ENCODE data around the gene STX1A.

STX1A gene

DNA sequence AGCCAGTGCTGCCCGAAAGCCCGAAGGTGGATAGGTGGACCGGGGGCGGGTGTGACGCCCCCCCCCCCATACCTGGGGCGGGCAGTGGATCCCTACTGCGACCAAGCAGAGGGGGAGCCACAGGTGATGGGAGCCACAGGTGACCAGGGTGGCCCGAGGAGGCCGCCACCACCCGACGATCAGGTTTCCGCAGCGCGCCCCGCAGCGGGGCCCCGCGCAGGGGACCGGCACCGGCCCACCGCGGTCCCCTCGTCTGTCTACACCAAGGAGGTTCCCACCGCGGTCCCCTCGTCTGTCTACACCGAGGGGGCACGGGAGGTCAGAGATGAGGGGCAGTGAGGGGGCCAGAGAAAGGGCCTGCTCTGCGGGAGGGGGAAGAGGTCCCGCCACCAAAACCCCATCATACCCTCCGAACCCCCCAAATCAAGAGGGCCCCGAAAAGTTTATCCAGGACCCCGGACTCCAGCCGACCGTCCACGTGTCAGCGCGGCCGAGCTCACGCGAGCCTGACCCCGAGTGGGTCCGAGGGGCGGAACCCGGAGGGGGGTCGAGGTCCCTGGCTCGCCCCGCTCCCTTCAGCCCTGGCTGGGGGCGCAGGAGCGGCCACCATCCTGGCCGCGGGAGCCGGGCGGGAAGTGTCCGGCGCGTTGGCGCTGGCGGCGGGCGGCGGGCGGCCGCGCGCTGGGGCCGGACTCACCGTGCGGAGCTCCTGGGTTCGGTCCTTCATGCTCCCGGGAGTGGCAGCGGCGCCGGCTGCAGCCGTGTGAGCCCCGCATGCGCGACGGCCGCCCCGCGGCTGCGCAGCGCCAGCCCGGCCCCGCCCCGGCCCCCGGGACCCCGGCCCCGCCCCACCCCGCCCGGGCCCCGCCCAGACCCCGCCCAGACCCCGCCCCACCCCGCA is at the start of gene STX1A:
STX1A (minus strand) TSS at position 765 of the 901 bp plus-strand sequence; CDS start at position 727, 38 bp downstream.
- peak; percentile 62 for DNase-seq

DNA sequence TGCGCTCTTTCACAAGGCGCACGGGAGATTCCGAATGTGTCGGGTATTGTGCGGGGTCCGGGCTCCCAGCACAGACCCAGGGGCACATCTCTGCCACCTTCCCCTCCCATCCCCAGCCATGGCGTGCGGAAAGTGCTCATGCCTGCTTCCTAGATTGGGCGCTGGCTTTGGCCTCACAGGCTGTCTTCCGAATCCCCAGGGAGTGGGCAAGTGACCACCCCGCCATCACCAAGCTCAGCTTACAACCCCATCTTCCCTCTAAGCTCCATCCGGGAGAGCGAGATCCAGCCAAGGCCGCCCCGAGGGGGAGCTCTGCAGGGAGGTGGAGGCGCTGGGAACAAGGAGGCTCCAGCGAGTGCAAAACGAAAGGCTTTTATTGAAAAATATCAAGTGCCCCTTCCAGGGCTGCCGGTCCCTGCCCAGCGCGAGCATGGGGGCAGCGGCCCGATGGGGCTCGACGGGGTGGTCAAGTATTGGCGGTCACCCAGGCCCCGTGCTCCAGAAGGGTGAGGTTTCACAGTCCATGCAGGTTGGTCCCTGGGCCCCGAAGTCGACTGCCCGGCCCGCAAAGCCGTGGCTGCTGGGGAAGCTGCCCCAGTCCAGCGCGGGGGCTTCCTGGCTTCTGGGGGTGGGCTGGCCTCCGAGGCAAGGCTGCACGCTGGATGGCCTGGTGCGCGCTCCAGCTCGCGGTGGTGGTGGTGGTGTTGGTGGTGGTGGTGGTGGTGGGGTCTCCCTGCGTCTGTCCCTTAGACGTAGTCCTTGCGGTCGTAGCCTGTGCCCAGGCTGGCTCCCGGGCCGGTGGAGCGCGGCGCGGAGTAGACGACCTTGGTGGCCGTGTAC is 49.4 kb upstream of the STX1A start:
- no peak for DNase-seq

DNA sequence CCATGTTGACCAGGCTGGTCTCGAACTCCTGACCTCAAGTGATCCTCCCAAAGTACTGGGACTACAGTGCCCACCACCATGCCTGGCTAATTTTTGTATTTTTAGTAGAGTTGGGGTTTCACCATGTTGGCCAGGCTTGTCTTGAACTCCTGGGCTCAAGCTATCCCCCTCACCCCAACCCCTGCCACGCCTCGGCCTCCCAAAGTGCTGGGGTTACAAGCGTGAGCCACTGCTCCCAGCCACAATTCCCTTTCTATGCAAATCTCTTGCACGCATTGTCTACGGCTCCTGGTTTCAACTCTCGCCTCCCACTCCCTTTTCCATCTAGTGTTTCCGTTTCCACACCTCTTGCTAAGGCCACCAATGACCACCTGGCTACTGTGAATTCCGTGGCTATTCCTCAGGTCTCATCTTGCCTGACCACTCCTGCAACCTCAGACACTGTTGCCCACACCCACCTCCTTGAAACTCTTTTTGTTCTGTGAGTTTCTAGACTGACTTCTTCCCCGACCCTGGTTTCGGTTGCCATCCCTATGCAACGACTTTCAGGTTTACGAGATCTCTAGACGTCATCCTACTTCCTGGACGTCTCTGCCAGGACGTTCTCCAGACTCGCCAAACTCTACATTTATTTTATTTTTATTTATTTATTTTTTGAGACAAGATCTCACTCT is 47.2 kb upstream of the STX1A start:
- no peak for DNase-seq

DNA sequence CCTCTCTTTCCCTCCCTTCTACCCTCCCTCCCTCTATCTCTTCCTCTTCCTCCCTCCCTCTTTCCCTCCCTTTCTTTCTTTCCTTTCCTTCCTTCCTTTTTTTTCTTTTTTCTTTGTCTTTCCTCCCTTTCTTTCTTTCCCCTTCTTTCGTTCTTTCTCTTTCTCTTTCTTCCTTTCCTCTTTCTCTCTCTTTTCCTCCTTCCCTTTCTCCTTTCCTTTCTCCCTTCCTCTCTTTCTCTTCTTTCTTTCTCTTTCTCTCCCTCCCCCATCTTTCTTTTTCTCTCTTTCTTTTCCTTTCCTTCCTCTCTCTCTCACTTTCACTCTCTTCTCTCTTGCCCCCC is 43.2 kb upstream of the STX1A start:
- DNase-seq, result no peak

DNA sequence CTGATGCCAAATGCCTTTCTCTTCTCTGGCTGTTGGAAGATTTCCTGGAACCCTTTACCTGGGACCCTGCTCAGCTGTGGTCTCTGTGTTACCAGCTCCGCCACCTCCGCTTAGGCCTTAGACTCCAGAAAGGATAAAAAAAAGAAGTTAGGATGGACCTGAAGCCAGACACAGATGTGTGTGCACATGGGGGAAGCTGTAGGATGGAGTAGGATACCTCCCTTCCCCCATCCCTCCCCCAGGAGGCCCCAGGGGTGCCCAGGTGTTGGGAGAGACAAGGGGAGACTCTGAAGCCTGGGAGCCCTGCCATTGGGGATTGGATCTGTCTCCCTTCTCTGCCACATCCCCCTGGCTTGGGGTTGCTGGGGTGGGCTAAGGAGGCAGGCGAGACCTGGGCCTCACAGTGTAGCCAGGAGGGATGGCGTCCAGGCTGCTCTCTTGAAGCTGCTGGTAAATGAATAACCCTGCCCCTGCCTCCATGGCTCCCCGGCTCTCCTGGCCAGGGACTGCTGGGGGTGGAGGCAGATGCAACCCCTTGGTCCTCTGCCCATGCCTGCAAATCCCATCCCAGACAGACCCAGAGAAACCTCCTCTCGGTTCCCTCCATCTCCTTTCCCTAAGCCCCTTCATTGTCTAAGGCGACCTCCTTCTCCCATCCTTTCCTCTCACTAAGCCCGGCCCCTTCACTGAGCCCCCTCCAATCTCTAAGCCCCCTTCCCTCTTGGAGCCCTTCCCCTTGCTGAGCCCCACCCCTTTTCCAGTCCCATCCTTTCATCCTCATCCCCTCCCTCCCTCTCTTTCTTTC is 42.6 kb upstream of the STX1A start:
- no peak for DNase-seq

DNA sequence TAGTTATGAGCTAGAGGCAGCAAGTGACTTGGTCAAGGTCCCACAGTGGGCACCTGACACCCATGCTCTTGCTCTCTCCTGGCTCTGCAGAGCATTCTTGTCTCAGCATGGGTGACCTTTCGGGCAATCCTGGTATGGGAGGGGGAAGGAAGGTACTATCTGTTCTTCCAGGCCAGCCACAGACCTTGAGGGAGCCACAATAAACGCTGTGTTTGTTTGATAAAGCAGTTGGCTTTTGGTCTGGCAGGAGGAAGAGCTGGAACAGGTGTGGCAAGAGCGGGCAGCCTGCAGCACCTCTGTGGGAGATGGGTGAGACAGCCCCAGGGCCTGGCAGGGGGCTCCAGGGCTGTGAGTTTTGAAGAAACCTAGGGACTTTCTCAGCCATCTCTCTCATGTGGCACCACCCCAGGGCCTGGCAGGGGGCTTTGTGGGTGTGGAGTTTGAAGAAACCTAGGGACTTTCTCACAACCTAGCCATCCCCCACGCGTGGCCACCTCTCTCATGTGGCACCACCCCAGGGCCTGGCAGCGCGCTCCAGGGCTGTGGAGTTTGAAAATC is 39.2 kb upstream of the STX1A start:
- DNase-seq, result no peak

DNA sequence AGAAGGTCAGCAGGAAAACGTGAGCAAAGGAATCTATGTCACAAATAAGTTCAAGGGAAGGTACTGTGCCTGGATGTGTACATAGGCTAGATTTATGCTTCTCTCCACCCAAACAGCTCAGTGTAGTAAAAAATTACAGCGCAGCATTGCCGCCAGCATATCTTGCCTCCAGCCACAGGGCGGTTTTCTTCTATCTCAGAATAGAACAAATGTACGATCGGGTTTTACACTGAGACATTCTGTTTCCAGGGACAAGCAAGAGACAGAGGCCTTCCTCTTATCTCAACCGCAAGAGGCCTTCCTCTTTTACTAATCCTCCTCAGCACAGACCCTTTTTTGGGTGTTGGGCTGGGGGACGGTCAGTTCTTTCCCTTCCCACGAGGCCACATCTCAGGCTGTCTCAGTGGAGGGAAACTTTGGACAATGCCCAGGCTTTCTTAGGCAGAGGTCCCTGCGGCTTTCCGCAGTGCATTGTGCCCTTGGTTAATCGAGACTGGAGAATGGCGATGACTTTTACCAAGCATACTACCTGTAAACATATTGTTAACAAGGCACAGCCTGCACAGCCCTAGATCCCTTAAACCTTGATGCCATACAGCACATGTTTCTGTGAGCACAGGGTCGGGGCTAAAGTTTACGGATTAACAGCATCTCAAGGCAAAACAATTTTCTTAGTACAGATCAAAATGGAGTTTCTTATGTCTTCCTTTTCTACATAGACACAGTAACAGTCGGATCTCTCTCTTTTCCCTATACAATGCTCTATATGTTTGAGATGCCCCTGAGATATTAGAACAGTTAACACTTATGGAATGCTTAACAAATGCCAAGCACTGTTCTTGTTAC is 30.7 kb upstream of the STX1A start:
- no peak for DNase-seq

DNA sequence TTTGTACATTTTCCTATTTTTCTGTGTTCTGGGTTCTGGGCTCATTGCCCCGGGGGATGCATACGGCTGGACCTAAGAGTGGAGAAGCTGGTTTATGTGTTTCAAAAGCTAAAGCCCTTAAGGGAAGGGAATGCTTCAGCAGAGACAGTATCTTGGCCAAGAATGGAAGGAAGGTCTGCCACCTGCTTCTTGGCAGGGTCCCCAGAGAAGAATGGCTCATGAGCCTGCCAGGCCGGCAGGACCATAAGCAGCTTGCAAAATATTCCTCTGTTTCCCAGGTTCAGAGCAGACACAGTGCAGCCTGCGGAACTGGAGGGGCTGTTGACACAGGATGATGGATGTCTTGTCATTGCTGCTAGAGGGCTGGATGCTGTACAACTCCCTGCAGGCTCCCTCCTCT is 26.9 kb upstream of the STX1A start:
- no peak for DNase-seq

DNA sequence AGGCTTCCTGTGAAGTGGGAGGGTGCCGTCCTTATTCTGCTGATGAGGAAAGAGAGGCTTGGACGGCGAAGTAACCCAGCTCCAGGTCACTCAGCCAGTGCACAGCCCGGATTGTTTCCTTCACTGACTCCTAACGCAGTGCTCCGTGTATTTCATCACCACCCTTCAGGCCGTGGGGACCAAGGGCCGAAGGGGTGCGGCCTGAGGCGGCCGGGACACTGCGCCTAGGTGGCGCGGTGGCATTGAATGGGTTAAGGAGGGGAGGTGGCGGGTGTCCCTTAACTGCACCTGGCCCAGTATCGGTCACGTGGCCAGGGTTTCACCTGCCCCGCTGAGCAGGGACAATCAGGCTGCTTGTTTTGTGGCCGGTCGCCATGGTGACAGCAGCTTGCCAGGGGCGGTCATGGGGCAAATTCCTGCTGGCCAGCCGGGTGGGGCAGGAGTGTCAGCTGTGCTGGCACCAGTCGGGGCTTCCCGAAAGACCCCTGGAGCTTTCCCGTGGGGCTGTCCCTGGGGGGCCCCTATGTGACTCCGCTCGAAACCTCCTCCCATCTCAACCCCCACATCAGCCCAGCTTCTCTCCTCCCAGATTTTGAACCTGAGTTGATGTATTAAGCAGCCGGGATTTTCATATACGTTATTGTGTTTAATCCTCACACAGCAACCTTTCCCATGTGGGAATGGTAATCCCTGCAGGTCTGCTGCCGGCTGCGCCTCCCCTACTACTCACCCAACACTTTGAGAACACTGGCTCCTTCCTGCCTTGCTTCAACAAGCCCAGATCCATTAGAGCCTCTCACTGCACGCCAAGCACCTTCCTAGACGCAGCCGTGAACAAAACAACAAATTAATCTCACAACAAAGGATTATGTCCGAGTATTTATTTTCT is 23.5 kb upstream of the STX1A start:
- peak; percentile 39 for DNase-seq

DNA sequence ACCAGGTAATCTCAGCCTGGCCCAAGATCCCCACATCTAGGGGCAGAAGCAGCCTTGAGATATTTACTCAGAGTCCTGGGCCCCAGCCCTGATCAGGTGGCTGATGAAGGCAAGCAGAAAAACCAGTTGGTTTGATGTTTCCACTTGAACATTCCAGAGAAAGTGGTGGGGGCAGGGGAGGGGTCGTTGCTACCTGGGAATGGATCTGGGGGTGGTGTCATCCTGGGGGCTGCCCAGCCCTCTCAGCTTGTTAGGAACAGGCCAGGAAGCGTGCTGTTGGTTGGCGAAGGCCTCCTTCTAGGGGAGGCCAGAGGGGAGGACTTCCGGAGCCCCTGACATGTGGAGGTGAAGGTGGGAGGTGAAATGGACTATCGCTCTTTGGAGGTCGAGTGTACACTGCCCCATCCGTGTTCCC is 22.9 kb upstream of the STX1A start:
- no peak for DNase-seq

DNA sequence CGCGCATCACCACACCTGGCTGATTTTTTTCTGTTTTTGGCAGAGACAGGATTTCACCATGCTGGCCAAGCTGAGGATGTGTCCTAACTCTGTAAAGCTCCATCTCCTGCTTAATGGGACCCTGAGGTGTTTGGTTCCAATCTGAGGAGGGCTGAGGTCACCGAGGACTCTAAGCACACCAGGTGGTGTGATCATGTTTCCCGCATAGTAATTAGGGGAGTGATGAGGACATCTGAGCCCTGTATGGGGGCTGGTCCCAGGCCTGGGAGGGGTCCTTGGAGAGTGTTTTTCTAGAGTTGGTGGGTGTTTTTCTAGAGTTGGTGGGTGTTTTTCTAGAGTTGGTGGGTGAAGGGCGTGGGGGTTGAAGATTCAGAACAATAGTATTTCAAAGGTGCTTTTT is 22.1 kb upstream of the STX1A start:
- no peak for DNase-seq

DNA sequence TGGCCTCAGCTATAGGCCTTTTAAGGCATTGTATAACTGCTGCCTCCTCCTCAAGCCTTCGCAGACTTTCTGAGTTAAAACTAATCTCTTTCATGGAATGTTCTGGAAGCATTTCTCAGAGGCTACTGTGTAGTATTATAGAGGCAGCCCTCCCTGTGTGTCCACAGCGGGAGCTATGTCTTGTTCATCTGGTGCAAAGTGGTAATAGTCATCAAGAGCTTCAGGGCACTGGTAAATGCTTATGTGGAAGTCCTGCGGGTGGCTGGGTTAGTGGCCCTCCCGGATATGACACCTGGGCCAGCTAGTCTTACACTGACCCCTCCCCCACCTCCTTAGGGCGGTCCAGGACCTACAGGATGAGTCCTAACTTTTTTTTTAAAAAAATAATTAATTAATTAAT is 21.3 kb upstream of the STX1A start:
- no peak for DNase-seq

DNA sequence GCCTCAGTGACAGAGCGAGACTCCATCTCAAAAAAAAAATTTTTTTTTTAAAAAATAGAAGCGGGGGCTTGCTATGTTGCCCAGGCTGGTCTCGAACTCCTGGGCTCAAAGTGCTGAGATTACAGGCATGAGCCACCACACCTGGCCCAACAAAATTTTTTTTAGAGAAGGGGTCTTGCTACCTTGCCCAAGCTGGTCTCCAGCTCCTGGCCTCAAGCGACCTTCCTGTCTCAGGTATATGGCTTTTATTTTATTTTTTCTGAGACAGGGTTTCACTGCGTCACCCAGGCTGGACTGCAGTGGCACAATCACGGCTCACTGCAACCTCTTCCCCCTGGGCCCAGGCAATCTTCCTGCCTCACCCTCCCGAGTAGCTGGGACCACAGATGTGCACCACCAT is 20.7 kb upstream of the STX1A start:
- no peak for DNase-seq

DNA sequence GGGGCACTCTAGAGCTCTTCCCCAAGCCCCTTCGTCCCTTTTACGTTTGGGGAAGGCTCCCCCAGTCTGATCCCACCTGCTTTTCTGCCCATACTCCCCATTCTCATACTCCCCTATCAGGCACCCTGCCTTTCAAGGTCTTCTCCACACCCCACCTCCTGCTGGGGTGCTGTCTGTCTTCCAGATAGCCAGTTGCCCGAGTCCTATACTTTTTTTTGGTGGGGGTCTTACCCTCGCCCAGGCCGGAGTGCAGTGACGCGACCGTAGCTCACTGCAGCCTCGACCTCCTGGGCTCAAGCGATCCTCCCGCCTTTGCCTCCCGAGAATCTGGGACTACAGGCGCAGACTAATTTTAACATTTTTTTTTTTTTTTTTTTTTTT is 19.9 kb upstream of the STX1A start:
- DNase-seq, result no peak

DNA sequence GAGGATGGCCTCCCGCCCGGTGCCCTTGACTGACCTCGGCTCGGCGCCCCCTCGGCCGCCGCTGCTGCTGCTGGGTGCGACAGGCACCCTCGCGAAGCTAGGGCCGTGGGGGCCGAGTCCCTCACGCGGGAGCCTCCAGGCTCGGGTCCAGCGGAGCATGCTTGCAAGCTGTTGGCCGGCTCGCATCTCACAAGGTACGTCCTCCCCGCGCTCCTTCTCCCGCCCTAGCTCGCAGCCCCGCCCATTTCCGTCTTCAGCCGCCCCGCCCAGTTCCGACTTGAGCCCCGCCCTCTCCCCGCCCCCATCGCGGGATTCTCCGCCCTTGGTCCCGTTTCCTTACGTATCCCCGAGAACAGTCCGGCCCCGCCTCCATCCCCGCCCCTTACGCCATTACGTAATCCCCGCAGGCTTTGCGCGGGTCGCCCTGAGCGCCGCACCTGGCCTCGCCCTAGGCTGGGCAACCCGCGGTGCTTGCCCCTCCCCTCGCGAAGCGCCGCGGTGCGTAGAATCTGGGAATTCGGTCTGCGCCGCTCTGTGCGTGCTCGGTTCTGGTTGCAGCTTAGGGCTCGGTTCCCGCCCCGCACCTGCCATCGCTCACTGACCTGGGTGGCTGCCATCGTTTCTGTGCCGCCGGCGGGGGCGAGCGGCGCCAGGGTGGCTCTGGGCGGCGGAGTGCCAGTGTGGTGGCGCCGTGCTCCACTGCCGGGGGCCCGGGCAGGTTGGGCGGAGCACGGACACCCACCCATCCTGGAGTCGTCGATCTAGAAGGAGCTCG is 19.3 kb upstream of the STX1A start, which contains the start of gene ABHD11:
ABHD11 (minus strand) TSS at position 191 of the 775 bp plus-strand sequence; CDS start at position 159, 32 bp downstream.
- DNase-seq, result peak; percentile 94

DNA sequence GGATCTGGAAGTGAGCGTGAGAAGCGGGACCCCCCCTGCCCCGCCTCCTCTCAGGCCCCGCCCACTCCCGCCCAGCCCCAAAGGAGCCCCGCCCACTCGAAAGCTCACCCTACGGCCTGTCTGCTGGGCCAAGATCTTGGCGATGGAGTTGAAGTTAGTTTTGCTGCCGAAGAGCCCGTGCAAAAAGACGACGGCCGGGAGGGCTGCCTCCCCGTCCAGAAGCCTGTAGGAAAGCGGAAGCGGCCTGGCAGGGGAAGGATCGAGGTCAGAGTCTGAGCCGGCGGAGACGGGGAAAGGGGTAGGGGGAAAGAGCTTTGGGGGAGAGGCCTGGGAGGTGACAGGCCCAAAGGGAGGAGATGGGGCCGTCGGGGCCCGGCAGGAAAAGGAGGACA is 18.7 kb upstream of the STX1A start:
- DNase-seq, result peak; percentile 24

DNA sequence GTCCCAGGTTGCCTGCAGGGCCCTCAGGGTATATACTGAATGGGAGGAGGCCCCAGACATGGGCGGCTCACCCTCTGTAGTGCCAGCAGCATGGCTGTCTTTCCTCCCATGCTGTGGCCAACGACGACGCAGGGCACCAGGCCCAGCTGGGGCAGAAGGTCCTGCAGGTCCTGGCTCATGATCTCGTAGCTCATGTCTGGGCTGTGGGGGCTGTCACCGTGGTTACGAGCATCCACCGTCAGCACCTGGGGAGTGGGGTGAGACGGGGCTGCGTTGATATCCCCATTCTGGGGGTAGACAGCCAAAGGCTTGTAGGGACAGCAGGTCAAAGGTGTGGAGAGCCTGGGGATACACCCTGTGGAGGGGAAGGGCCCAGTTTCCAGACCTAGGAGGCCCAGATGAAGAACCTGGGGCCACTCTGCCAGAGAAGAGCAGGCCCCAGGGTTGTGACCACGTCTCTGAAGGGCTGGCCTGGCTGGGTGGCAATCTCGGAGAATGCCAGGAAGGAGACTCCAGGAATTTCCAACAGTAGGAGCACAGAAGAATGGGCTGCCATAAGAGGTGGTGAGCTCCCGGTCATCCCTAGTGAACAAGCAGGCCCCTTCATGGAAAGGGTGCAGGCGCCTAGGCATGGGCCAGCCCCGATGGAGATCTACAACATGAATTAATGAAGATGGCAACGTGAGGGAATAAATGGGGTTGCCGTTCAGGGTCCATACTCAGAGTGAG is 18.2 kb upstream of the STX1A start:
- DNase-seq, result no peak

DNA sequence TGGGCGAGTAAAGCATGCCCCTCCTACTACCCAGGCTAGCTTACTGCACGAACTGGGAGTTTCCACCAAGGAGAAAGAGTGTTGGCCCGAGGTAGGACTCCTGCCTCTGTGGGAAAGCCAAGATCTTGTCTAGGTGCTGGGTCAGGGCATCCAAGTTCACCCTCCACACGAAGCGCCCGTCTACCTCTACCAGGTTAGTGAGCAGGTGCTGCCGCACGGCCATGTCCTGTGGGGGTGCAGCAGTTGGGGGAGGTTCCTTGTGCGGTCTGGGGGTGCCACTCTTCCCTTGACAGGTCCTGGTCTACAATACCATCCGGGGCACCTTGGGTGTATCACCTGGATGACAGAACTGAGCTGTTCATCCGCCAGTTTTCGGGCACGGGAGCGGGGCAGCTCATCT is 17.4 kb upstream of the STX1A start:
- no peak for DNase-seq

DNA sequence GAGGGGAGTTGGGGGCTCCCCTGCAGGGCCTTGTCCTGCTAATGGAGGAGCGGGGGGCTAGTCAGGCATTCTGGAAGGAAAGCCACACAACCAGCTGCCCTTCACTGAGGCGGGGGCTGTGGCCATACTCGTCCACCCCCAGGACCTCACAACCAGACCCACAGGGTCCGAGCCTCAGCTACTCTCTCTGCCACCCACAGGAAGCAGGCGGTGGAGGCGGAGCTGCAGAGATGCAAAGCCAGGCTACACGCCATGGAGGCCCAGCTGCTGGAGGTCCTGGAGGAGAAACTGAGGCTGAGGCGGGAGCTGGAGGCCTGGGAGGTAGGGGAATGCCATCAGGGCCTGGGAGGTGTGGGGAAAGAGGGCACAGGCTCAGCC is 16.0 kb upstream of the STX1A start:
- DNase-seq, result no peak
